IMR-90 (cell line): ENCODE results near the gene DUSP12. TPM values are rescaled to one million over a fixed set of nuclear protein-coding genes. Genes with fewer than 3 reads are reported as not detected.

Experiments used
- ATAC-seq: fragments of 200-7000 bp; cut with Tn5 transposase; 2 replicates; pipeline ENCODE4 v1.9.1; 2020; ENCODE audit warnings: low read depth, mild to moderate bottlenecking, moderate library complexity
- BruUV-seq: library from RNA; stranded (reverse); fragments of 400-500 nt; replicated peaks from 2 replicates; lab custom pipeline; 2021; lab: Mats Ljungman, UMichigan
- CTCF ChIA-PET: fragments of 300-600 bp; formaldehyde crosslinking; extraction: SDS; loops from one replicate; lab custom pipeline; 2021; ENCODE audit warnings: antibody characterized with exemption; lab: Yijun Ruan, JAX
- POLR2A ChIA-PET: fragments of 300-600 bp; sonication (Branson Sonifier 250); formaldehyde crosslinking; loops from one replicate; lab custom pipeline; 2022; ENCODE audit warnings: antibody characterized with exemption; ENCODE audit not compliant: unreplicated experiment; lab: Charles Lee
- DNase-seq: peaks from one replicate; pipeline ENCODE4 v3.0.0; 2013
- H2AFZ ChIP-seq: replicated peaks from 2 replicates; pipeline ENCODE3; 2013; ENCODE audit warnings: low read length, mild to moderate bottlenecking; ENCODE audit not compliant: poor library complexity
- H2AK5ac ChIP-seq: 2 replicates; pipeline ENCODE4 v1.6.1; 2013; ENCODE audit warnings: low read depth, low read length, inconsistent platforms
- H2AK9ac ChIP-seq: replicated peaks from 2 replicates; pipeline ENCODE3; 2013; ENCODE audit warnings: mild to moderate bottlenecking, low read depth, low read length, moderate library complexity; ENCODE audit not compliant: poor library complexity
- H2BK120ac ChIP-seq: 2 replicates; pipeline ENCODE4 v1.6.1; 2013; ENCODE audit warnings: low read depth, low read length, inconsistent platforms
- H2BK15ac ChIP-seq: 3 replicates; pipeline ENCODE4 v1.6.1; 2013; ENCODE audit warnings: low read depth, low read length, inconsistent platforms
- H2BK20ac ChIP-seq: 2 replicates; pipeline ENCODE4 v1.6.1; 2013; ENCODE audit warnings: low read depth, mild to moderate bottlenecking, inconsistent platforms, low read length, moderate library complexity
- H2BK5ac ChIP-seq: 2 replicates; pipeline ENCODE4 v1.6.1; 2013; ENCODE audit warnings: mild to moderate bottlenecking, low read depth, low read length, inconsistent platforms; ENCODE audit not compliant: poor library complexity, severe bottlenecking
- H3K14ac ChIP-seq: replicated peaks from 2 replicates; pipeline ENCODE4 v1.6.1; 2013; ENCODE audit warnings: low read depth, low read length, inconsistent platforms
- H3K18ac ChIP-seq: 2 replicates; pipeline ENCODE4 v1.6.1; 2013; ENCODE audit warnings: low read depth, low read length, control low read depth
- H3K23ac ChIP-seq: 2 replicates; pipeline ENCODE4 v1.6.1; 2013; ENCODE audit warnings: low read depth, low read length, inconsistent platforms
- H3K27ac ChIP-seq: 2 replicates; pipeline ENCODE4 v1.5.1; 2013; ENCODE audit warnings: mild to moderate bottlenecking, control low read depth, low read length; ENCODE audit not compliant: insufficient read depth
- H3K27me3 ChIP-seq: 2 replicates; pipeline ENCODE4 v1.6.1; 2013; ENCODE audit warnings: low read length; ENCODE audit not compliant: control insufficient read depth, insufficient read depth
- H3K36me3 ChIP-seq: 2 replicates; pipeline ENCODE4 v1.6.1; 2013; ENCODE audit warnings: low read length, mixed read lengths; ENCODE audit not compliant: control insufficient read depth, insufficient read depth
- H3K4ac ChIP-seq: 2 replicates; pipeline ENCODE4 v1.6.1; 2013; ENCODE audit warnings: low read depth, low read length, inconsistent platforms
- H3K4me1 ChIP-seq: 2 replicates; pipeline ENCODE4 v1.6.1; 2013; ENCODE audit warnings: low read length, mixed read lengths; ENCODE audit not compliant: control insufficient read depth, insufficient read depth
- H3K4me2 ChIP-seq: 2 replicates; pipeline ENCODE4 v1.6.1; 2013; ENCODE audit warnings: low read depth, mild to moderate bottlenecking, control low read depth, low read length, moderate library complexity
- H3K4me3 ChIP-seq: 2 replicates; pipeline ENCODE4 v1.5.1; 2013; ENCODE audit warnings: low read depth, mild to moderate bottlenecking, control low read depth, low read length, moderate library complexity; ENCODE audit not compliant: insufficient read depth
- H3K56ac ChIP-seq: 2 replicates; pipeline ENCODE4 v1.6.1; 2013; ENCODE audit warnings: low read length, inconsistent platforms; ENCODE audit not compliant: insufficient read depth; ENCODE audit errors: extremely low read depth
- H3K79me1 ChIP-seq, 2 experiments: 2 replicates each; pipeline ENCODE4 v1.6.1; 2013; ENCODE audit warnings: low read length in 2 of 2, inconsistent platforms in 1 of 2, low read depth in 1 of 2
- H3K9ac ChIP-seq: 2 replicates; pipeline ENCODE4 v1.6.1; 2013; ENCODE audit warnings: low read depth, low read length, control low read depth
- H3K9me1 ChIP-seq: 2 replicates; pipeline ENCODE4 v1.6.1; 2013; ENCODE audit warnings: low read length, inconsistent platforms; ENCODE audit not compliant: insufficient read depth
- H3K9me3 ChIP-seq: 2 replicates; pipeline ENCODE4 v1.6.1; 2013; ENCODE audit warnings: low read length; ENCODE audit not compliant: control insufficient read depth, insufficient read depth
- H4K20me1 ChIP-seq: 2 replicates; pipeline ENCODE4 v1.6.1; 2013; ENCODE audit warnings: low read length, inconsistent platforms; ENCODE audit not compliant: insufficient read depth
- H4K5ac ChIP-seq: 2 replicates; pipeline ENCODE4 v1.6.1; 2013; ENCODE audit warnings: mild to moderate bottlenecking, low read depth, low read length, control low read depth
- H4K8ac ChIP-seq, 2 experiments: 2 replicates each; pipeline ENCODE4 v1.6.1; 2013; ENCODE audit warnings: low read depth in 2 of 2, low read length in 2 of 2, control low read depth in 1 of 2, inconsistent platforms in 1 of 2
- H4K91ac ChIP-seq: 2 replicates; pipeline ENCODE4 v1.6.1; 2013; ENCODE audit warnings: low read depth, low read length, inconsistent platforms; ENCODE audit not compliant: insufficient read depth
- BHLHE40 ChIP-seq: fragments of 150-350 bp; IDR thresholded peaks from 2 replicates; pipeline ENCODE4 v1.6.1; 2016; ENCODE audit warnings: mild to moderate bottlenecking, low read depth, low read length
- CEBPB ChIP-seq: IDR thresholded peaks from 2 replicates; pipeline ENCODE4 v1.6.1; 2012; ENCODE audit warnings: low read depth, low read length, improper control_type of control experiment
- CTCF ChIP-seq: conservative IDR thresholded peaks from 2 replicates; pipeline ENCODE4 v1.5.1; 2012; ENCODE audit warnings: mild to moderate bottlenecking, low read depth, low read length, improper control_type of control experiment
- ELK1 ChIP-seq: fragments of 150-350 bp; IDR thresholded peaks from 2 replicates; pipeline ENCODE4 v1.6.1; 2016; ENCODE audit warnings: low read depth, mild to moderate bottlenecking, low read length, moderate library complexity, borderline replicate concordance
- MAFK ChIP-seq: IDR thresholded peaks from 2 replicates; pipeline ENCODE4 v1.6.1; 2012; ENCODE audit warnings: low read depth, low read length, improper control_type of control experiment
- MAZ ChIP-seq: IDR thresholded peaks from 2 replicates; pipeline ENCODE4 v1.6.1; 2012; ENCODE audit warnings: low read depth, mild to moderate bottlenecking, low read length, improper control_type of control experiment, moderate library complexity, borderline replicate concordance
- MXI1 ChIP-seq: IDR thresholded peaks from 2 replicates; pipeline ENCODE4 v1.6.1; 2012; ENCODE audit warnings: low read depth, mild to moderate bottlenecking, low read length, moderate library complexity, borderline replicate concordance
- POLR2A ChIP-seq: IDR thresholded peaks from 2 replicates; pipeline ENCODE4 v1.6.1; 2012; ENCODE audit warnings: mild to moderate bottlenecking, low read depth, low read length
- RAD21 ChIP-seq: IDR thresholded peaks from 2 replicates; pipeline ENCODE4 v1.6.1; 2012; ENCODE audit warnings: low read length, improper control_type of control experiment
- USF2 ChIP-seq: fragments of 150-350 bp; IDR thresholded peaks from 2 replicates; pipeline ENCODE4 v1.6.1; 2017; ENCODE audit warnings: mild to moderate bottlenecking, antibody characterized with exemption, low read length, low read depth
- WGBS, 2 experiments: methylation state at CpG; one replicate each; pipeline versions ENCODE4 v1.1.5 to v1.1.7; 2013; ENCODE audit warnings: missing lambda C conversion rate in 2 of 2; ENCODE audit not compliant: insufficient read length in 1 of 2; ENCODE audit errors: extremely low coverage in 2 of 2; 5-methylcytosine and 5-hydroxymethylcytosine counted together
- dilution Hi-C: fragments of 300-500 bp; cut with HindIII; formaldehyde crosslinking; loops from one replicate; pipeline ENCODE4 v1.14.3; 2018; ENCODE audit warnings: low sequenced_read_pairs; ENCODE audit not compliant: unreplicated experiment
- in situ Hi-C: fragments of 300-500 bp; cut with MboI; formaldehyde crosslinking; loops from 3 replicates; pipeline ENCODE4 v1.14.3; 2019; ENCODE audit warnings: low sequenced_read_pairs, inconsistent platforms, mixed read lengths
- intact Hi-C: fragments of 100-400 bp; cut with micrococcal nuclease; formaldehyde crosslinking; loops from 2 replicates; pipeline ENCODE4 v1.10.0; 2022
- polyA plus RNA-seq, 3 experiments: library from polyadenylated mRNA; depleted of rRNA; stranded (reverse); fragments of >200 nt; gene quantifications; 2 replicates each; pipeline ENCODE4 v1.2.3, GENCODE V29; 2012; ENCODE audit warnings: low replicate concordance in 1 of 3
- total RNA-seq: library from RNA; depleted of rRNA; stranded (reverse); fragments of >200 nt; gene quantifications from 2 replicates; pipeline ENCODE4 v1.2.3, GENCODE V29; 2012

The DUSP12 gene
- total and polyA plus RNA-seq, 2 of the 4 experiments (the other 2 are of a cell fraction), result 31.5 to 35.6 TPM

- Histone ChIP-seq H3K9me1 (peaks cover 16% of the 10 kb centered on the region; the same call in 1 of the 2 replicates), H2AK5ac (peak overlapping the region; percentile 78), H2BK5ac (peak overlapping the region; percentile 88), H3K27ac (peak overlapping the region; percentile 91), H2BK120ac (peak overlapping the region; percentile 65), H3K36me3 (no peaks in the 10 kb centered on the region), H2AFZ (peak overlapping the region; percentile 96), H3K56ac (peak overlapping the region; percentile 55), H2BK15ac (peak overlapping the region; percentile 23; the same call in 1 of the 3 replicates), H4K91ac (peak overlapping the region; percentile 69; the same call in 1 of the 2 replicates), H3K14ac (peak overlapping the region; percentile 82), H4K5ac (peak overlapping the region; percentile 86), H3K79me1 (peaks cover 3 to 13% of the 10 kb centered on the region in 2 experiments; a peak in 1 of 4 replicates), H3K9me3 (no peaks in the 10 kb centered on the region), H2BK20ac (no peak overlapping the region), H3K9ac (peak overlapping the region; percentile 87), H3K4me1 (peaks cover 3% of the 10 kb centered on the region), H3K18ac (peak overlapping the region; percentile 68), H2AK9ac (peak overlapping the region; percentile 92), H3K4me2 (peak overlapping the region; percentile 90), H4K20me1 (no peaks in the 10 kb centered on the region), H3K4ac (peak overlapping the region; percentile 92), H3K23ac (peak overlapping the region; percentile 94), H3K4me3 (peak overlapping the region; percentile 98), H3K27me3 (no peaks in the 10 kb centered on the region), H4K8ac (peak overlapping the region; percentile 71 to 85)
- ChIA-PET CTCF (interaction anchor here (0.7 to 2.0 kb wide), 3 partner anchors 10 to 15 kb away, joined by 3 to 8 read pairs (median 3); no protein-coding TSS in a partner anchor), POLR2A (interaction anchor here (0.7 kb wide), 1 partner anchor 196 kb away, joined by 4 read pairs; no protein-coding TSS in a partner anchor)
- DNase-seq (peak; percentile 79), ATAC-seq (peak; percentile 85)
- in situ Hi-C loops, result loop anchor here (25.0 kb wide), 1 partner anchor 89 kb away; the partner anchor contains the start of gene FCGR3B
- WGBS, 2 experiments, result 0% methylated on average over 47 of the region's 83 CpGs; no CpG with 5 or more reads in 1 of the 2 experiments
- dilution Hi-C loops, result no loop called here
- no TSS peak for BruUV-seq
- intact Hi-C loops, result no loop called here
- TF ChIP-seq CTCF (no peak), ELK1 (no peak), MAZ (peak; percentile 14; the same call in 1 of the 2 replicates), BHLHE40 (peak; percentile 74), RAD21 (no peak), USF2 (peak; percentile 2; the same call in 1 of the 2 replicates), MAFK (no peak), MXI1 (no peak), CEBPB (no peak), POLR2A (peak; percentile 31; the same call in 1 of the 2 replicates)
Measured at GRCh38 chr1:161726473-161727255, 22.9 kb upstream of the DUSP12 start.
